Brain pericyte (primary cell): ENCODE measurements around the gene TEPSIN.

Experiments used
- DNase-seq: peaks from one replicate; pipeline ENCODE4 v3.0.0-alpha.2; 2012; ENCODE audit warnings: low read depth, low spot score

Gene TEPSIN

DNA sequence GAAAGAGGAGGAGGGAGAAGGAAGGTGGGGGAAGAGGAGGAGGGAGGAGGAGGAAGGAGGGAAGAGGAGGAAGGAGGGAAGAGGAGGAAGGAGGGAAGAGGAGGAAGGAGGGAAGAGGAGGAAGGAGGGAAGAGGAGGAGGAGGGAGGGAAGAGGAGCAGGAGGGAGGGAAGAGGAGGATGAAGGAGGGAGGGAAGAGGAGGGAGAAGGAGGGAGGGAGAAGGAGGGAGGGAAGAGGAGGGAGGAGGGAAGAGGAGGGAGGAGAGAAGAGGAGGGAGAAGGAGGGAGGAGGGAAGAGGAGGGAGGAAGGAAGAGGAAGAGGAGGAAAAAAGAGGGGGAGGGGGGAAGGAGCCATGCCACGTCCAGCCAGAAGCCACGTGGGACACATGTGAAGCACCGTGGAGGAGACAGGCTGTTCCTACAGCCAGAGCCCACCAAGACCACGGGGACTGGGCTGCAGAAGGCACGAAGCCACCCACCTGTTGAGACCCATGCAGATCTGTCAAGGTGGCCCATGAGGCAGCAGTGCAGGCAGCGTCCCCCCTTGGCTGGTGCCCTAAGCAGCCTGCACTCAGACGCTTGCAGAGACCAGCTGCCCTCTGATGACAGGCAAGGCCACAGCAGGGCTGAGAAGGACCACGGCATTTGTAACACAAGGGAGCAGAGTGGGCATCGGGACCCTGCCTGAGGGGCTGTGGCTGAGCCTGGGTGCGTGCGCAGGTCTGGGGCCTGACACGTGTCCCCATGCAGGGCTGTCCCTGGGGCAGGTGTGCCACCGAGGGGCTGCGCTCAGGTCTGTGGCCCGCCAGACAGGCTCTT lies 10.6 kb upstream of the TEPSIN start:
- DNase-seq, result no peak

DNA sequence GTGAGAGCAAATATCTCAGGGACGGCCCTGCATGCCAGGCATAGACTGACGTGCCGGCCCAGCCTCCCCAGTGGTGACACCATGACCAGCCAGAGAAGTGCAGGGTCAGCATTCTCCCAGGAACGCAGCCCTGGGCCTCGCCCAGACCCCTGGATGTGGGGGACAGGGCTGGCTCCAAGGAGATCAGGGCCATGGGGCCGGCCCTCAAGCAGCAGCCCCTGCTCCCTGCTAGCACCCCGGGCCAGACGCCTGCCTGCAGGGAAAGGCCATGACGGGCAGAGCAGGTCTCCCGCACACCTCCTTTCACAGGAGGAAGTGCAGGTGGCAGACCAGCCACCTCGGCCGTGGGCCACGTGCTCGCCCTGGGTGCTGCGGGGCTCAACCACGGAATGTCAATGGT lies 9.8 kb upstream of the TEPSIN start:
- no peak for DNase-seq

DNA sequence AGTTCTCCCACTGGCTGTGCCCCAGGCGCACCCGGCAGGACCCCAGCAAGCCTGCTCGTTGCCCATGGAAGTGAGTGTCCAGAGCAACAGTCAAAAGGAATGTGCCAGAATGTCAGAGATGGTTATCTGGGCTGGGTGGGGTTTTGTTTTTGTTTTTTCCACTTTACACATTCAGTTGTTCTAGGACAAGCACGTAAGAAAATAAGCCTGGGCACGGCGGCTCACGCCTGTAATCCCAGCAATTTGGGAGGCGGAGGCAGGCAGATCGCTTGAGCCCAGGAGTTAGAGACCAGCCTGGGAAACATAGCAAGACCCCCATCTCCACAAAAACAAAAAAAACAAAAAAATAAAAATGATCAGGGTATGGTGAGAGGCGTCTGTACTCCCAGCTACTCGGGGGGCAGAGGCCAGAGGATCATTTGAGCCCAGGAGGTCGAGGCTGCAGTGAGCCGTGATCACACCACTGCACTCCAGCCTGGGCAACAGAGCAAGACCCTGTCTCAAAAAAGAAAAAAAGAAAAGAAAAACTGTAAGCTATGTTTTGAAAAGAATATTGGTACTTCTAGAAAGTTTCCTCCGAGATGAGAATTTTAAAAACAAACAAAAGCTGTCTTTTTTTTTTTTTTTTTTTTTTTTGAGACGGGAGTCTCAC lies 8.6 kb upstream of the TEPSIN start:
- DNase-seq, result no peak

DNA sequence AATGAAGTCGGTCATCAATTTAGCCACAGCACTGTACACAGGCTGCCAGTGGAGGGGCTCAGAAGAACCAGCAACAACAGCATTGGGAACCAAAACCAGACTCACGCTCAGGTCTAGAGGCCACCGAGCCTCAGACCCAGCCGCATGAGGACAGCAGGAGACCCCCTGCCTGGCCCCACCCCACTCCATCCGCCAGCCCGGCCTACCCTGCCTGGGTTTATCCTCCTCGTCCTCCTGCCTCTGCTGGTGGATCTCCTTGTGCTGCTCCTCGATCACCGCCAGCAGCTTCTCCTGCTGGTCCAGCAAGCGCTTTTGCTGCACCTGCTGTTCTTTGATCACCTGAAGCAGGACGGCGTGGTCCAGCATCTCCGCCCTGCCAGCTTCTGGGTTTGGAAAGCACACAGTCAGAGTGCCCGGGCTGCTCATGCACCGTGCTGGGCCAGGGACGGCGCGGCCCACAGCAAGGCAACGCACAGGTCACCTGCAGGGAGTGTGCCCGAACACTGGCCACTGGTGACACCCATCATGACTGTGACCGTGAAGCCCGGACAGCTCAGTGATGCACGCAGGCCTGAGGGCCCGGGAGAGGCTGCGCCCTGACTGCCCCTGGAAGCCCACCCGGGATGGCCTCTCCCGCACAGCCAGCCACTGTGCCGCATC lies 8.0 kb upstream of the TEPSIN start:
- no peak for DNase-seq

DNA sequence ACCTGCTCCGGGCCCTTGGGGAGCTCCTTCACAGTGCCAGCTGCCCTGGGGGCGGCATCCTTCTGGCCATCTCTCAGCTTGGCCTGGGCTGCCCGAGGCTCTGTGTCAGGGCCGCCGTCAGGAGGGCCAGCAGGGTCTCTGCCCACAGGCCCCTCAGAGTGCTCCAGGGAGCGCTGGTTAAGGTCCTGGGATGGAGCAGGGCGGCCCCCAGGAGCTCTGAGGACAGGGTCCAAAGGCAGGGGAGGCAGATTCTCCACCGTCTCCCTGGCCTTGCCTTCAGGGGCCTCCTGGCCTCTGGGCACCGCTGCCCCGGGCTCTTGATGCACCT lies 7.5 kb upstream of the TEPSIN start:
- DNase-seq, result no peak

DNA sequence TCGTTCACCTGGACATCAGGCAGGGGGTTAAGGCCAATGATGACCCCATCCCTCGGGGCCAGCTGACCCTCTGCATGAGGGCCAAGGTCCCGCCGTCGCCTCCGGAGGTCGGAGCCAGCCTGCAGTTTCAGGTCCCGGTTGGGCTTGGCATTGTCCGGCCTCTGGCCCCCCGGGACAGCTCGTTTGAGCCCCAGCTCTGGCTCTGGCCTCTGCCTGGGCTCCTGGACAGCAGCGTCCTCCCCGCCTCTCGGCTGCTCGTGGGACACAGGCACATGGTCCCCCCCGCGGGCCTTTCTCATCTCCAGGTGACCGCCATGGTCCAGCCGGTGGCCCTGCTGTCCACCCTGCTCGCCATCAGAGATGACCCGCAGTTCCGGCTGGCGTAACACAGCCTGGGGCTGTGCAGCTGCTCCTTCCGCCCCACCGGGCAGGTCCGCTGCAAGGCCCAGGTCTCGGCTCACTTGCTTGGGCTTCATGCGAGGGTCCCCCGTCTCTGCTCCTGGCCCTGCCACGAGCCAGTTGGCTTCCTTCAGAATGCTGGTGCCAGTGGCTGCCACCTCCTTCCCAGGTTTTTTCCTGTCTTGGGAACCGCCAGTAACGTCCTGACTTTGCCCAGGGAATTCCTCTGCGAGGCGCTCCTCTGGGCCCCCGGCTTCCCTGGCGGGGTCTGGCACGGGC lies 6.9 kb upstream of the TEPSIN start:
- DNase-seq, result no peak

DNA sequence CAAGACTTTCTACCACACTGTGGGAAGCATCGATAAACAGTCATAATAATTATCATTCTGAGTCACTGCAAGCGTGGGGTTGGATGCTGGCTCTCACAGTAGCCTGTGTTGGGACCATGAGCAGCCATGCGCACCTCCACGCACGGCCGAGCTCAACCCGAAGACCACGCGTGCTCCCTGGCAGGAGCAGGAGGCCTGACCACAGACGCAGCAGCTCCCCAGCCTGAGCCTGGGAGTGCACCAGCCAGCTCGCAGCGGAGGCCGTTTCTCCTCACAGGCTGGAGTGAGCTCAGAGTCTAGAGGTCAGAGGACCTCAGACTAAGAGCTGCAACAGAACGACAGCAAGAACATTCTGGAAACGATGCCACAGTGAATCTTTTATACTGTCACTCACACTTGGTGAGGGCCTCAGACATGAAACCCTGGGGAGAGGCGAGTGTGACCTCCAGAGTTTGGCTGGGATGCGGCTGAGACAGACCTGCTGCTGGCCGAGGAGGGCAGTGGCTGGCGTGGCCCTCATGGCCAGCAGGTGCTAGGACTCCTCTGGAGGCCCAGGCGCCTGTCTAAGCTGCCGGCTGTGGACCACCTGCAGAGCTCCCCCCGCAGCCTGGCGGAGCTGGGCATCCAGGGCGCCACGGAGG lies 6.3 kb upstream of the TEPSIN start:
- DNase-seq, result no peak

DNA sequence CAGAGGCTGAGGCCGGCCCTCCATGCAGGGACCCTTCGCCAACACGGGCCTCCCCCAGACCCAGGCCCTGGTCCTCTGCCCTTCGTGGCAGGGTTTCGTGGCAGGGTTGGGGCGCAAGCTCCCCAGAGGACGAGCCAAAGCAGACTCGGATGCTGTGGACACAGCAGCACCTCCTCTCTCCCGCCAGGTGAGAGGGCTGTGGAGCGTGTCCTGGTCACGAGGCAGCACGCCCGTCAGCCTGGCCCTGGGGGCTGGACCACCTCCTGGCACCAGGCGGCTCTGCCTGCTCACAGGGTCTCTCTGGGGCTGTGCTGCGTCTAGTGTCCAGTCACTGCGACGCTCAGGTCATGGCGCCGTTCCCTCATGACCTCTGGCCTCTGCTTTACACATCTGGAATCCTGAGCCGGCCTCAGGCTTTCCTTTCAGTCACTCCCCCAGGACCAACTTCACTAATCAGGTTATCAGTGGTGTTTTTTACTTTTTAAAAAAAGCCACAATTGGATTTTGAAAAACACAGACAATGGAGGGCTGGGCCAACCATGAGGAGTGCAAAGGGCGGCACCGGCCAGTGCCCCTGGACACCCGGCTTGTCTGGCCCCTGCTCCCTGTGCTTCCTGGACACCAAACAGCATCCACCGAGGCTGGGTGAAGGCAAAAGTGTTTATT lies 5.6 kb upstream of the TEPSIN start:
- DNase-seq, result no peak

DNA sequence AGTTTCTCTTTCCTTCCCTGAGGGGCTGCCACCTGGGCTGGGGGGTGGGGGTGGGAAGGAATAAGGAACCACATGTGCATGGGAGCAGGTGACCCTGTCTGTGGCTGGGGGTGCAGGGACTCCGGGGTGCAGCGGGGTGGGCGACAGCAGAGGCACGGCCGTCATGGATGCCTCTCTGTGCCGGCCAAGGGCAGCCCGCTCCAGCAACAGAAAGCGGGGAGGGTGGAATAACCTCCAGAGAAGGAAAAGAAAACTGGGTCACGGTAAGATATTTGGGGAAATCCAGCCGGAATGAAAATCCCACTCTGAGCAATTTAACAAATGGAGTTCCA lies 4.4 kb upstream of the TEPSIN start:
- DNase-seq, result no peak

DNA sequence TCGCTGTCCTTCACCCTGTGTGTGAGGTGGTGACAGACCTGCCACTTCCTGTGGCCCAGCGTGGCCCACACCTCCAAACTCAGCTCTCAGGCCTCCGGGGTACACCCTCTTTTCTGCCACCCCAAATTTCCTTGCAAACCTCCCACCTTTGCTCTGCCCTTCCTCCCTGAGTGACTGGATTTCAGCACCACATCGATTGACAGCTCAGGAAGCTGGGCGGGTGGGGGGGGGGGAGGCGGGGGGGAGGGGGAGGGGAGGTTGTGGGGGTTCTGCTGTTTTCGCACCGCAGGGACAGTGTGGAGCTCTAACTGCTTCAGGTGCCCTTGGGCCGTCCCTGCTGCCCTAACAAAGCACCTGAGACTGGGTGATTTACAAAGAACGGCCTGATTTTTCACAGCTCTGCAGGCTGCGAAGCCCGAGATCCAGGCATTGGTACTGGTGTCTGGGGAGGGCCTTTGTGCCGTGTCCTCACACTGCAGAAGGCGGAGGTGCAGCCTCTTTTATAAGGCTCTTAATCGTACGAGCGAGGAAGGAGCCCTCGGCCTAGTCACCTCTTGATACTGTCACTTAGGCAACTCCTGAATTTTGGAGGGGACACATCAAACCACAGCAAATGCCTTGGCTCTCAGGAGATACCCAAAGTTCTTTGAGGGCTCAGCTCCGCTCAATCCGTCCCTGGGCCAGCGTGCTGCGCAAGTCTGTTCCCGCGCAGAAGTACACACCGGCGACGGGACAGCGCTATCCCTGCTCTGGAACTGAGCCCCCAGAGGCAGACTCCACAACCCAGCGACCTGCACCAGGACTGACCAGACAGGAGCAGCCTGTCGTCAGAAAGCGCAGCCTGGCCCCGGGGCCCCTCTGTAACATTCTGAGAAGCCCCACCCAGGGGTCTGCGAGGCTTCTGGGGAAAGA lies 3.8 kb upstream of the TEPSIN start:
- DNase-seq, result no peak

DNA sequence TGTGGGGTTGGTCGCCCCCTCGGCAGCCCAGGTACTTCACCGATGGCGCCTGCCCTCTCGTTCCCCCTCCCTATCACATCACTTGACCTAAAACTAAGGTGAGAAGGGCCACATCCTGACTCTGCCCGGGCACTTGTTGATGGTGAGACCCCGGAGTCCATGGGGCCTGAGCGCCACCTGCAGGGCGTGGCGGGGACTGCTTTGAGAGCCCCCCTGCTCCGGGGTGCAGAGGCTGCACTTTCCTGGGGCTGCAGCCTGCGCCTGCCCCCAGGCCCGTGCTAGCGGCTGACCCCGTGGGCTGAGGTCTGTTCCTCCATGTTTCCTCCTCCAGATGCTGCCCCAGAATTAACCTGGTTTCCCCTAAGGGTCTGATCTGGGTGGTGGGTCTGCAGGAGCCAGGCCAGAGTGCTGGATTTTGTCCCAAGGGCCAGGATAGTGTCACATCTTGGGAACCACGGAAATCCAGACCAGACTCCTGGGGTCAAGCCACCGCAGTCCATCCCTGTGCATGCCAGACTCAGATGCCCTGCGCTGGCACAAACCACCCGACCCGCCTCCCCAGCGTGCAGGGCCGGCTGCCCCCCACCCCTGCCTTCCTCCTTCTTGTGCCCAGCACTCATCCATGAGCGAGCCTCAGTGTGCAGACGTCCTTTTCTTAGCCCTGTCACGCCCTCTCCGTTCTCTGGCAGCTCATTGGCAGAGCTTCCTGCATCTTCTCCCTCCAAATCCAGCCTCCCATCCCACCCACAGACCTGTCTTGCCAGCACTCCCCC lies 3.0 kb upstream of the TEPSIN start:
- no peak for DNase-seq

DNA sequence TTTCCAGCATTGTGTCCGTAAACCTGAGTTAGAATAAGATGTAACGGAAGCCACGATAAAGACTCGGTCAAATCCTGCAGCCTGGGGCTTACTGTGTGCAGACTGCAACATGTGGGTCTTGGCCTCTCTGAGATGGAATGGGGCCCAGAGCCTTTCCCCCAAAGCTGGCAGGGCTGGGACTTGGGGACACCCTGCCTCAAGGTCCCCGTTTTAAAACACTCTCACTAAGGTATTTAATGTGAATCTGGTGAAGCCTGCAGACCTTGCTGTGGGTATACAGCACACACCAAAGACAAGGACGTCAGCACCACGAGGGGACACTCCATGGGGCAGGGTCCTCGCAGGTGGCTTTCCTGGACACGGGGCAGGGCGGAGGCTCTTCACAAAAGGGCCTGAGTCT lies 2.3 kb upstream of the TEPSIN start:
- DNase-seq, result no peak

DNA sequence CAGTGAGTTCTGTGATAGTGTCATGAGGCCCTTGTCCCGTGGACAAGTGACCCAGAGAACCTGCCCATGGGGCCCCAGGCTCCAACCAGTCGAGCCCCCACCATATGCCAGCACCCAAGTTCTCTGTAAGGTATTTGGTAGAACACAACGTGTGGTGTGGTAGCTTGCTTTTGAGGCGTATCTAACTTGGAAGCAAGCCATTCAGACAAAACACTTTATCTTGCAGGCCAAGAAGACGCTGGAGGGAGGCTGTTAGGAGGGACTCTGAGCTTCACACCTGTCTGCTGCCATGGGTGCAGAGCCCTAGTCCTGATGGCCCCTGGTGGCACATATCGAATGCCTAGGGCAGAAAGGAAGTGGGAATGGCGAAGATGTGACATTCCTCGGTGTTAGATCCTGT lies 1.9 kb upstream of the TEPSIN start:
- DNase-seq, result no peak

DNA sequence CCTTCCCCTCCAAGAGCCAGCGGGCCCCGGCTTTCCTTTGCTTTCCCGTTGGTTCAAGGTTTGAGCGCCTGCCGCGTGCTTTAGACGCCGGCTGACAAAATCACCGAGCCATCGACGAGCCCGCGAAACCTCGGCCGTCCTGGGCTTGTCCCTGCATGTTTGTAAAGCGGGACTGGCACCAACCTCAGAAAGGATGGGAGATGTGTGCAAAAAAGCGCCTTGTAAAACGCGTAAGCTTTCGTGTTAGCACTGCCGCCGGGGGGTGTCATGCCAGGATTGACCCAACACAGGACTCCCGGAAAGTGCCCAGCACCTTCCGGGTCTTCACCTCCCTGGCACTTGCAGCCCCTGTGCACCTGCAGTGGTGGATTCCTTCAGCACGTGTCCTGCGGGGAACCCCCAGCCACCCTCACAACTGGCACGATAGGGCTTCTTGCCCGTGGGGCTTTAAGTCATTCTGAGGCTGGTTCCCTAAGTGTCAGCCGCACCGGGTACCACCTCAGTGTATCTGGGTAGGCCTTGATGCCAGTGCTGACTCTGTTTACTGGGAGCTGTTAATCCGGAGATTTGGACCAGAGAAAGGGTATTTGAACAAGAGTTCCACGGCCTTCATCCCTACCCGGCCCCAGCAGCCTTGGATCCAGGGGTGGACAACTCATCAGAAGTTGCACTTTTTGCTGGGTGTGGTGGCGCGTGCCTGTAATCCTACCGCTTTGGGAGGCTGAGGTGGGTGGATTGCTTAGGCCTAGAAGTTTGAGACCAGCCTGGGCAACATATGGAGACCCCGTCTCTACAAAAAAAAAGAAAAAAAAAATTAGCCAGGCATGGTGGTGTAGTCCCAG lies 1.1 kb upstream of the TEPSIN start:
- no peak for DNase-seq

DNA sequence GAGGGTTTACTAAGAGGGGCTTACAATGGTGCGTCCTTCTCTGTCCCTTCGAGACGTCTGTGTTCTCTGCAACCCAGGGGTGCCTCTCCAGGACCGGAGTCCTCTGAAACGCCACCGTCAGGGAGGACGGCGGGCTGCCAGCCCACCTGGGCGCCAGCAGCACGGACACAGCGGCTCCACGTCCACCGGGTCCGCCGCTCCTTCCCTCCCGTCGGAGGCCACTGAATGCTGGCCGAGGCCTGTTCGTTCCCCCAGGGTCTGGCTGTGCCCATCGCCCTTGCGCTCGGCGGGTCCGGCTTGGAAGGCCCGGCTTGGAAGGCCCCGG lies 403 bp downstream of the TEPSIN start:
- DNase-seq, result no peak

DNA sequence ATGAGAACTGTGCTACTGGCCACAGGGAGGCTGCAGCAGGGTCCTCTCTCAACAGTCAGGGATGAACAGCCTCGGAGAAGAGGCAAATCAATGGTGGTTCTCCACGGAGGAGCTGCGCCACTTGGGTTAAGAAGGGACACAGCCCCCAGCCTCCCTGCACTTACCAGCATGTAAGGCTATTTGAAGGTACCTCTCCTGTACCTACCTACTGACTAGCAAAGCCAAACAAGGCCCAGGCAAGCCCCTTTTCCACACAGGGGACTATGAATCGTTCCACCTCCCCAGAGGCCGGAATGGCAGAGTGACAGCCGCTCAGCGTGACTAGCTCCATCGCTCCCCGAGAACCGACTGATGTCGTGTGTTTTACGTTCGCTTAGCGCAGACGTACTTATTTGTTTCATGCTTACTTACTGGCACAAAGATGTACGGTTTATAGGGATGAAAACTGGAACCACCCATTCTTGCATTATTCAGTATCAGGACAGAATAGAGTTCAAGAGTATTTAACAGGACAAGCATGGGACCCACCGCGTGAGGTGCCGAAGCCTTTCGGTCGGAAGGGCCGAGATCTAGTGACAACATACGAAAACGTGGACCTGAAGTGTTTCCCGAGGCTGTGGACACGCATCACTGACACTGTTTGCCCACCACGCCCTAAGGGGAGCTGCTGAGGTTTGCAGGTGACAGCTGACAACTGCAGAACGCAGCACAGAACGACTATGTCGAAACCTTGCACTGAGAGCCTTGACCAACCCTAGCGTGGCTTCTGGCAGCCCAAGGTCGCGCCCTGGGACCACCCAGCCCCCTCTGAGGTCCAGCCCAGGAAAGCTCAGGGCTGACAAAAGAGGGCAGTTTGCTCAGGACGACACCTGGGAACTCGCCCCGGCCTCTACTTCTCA lies 1.0 kb downstream of the TEPSIN start:
- DNase-seq, result no peak

DNA sequence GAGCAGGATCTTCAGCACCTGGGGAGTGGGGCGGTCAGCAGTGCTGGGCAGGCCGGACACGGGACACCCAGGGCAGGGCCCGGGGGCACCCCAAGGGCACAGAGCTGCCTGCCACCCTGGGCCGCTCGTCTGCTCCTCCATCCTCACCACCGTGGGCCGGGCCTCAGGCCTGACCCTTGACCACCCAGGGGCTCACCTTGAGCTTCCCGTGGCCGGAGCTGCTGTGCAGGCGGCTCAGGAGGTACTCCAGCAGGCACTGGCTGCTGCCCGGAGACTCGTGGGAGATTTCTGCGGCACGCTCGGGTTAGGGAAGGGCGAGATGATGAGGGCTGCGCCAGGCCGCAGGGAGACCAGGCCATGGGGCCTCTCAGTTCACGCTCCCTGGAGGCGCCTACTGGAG lies 2.1 kb downstream of the TEPSIN start:
- no peak for DNase-seq
